Panc1 (cell line): ENCODE results near the gene TSPAN15.

Experiments used
- CTCF ChIP-seq: fragments of 450-650 bp; IDR thresholded peaks from 2 replicates; pipeline ENCODE4 v1.5.1; 2017; ENCODE audit warnings: mild to moderate bottlenecking
- POLR2AphosphoS5 ChIP-seq: IDR thresholded peaks from 2 replicates; pipeline ENCODE4 v1.6.1; 2012; ENCODE audit warnings: mild to moderate bottlenecking, low read depth, low read length, moderate library complexity
- TCF7L2 ChIP-seq: IDR thresholded peaks from 2 replicates; pipeline ENCODE4 v1.6.1; 2011; ENCODE audit warnings: mild to moderate bottlenecking, low read depth, low read length, inconsistent platforms
- TF ChIP-seq, protein P1 (sequence below), 2 experiments: IDR thresholded peaks; 2 replicates each; pipeline ENCODE4 v1.6.1; 2011 to 2012; ENCODE audit warnings: low read depth in 2 of 2, control low read depth in 1 of 2, low read length in 1 of 2, mild to moderate bottlenecking in 1 of 2, moderate library complexity in 1 of 2; ENCODE audit not compliant: insufficient read depth in 1 of 2

DNA sequence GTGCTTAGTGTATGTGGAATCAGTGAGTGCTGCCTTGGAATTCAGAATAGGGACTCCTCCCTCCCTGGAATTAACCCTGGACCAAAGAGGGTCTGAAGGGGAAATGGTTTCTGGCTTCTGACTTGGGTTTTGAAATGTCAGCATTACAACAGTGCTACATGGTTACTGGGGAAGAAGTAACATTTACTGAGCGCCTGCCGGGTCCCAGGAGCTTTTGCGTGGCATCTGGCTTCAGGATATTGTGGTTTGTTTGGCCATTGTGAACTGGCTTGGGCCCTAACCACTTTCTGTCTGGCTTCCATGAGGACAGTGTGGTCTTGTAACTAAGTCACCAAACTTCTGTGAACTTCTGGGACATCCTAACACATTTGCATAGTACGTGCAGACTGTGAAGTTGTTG is 21.3 kb downstream of the TSPAN15 start:
- TF ChIP-seq CTCF (no peak), POLR2AphosphoS5 (no peak), TCF7L2 (no peak)
- TF ChIP-seq, protein P1, sequence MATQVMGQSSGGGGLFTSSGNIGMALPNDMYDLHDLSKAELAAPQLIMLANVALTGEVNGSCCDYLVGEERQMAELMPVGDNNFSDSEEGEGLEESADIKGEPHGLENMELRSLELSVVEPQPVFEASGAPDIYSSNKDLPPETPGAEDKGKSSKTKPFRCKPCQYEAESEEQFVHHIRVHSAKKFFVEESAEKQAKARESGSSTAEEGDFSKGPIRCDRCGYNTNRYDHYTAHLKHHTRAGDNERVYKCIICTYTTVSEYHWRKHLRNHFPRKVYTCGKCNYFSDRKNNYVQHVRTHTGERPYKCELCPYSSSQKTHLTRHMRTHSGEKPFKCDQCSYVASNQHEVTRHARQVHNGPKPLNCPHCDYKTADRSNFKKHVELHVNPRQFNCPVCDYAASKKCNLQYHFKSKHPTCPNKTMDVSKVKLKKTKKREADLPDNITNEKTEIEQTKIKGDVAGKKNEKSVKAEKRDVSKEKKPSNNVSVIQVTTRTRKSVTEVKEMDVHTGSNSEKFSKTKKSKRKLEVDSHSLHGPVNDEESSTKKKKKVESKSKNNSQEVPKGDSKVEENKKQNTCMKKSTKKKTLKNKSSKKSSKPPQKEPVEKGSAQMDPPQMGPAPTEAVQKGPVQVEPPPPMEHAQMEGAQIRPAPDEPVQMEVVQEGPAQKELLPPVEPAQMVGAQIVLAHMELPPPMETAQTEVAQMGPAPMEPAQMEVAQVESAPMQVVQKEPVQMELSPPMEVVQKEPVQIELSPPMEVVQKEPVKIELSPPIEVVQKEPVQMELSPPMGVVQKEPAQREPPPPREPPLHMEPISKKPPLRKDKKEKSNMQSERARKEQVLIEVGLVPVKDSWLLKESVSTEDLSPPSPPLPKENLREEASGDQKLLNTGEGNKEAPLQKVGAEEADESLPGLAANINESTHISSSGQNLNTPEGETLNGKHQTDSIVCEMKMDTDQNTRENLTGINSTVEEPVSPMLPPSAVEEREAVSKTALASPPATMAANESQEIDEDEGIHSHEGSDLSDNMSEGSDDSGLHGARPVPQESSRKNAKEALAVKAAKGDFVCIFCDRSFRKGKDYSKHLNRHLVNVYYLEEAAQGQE (IDR thresholded peaks at IDR 0.05; ENCODE audit: insufficient read depth in 1 of 2, low read depth in 2 of 2, low read length in 1 of 2), result no peak
